WI38 (cell line): ENCODE measurements around the gene MACROD2.
"Not testable (repeated sequence)": the region's sequence is repeated elsewhere in the genome, so short reads cannot be mapped to it uniquely, and the experiment has no call there.

Experiments
- H3K4me3 ChIP-seq: 2 replicates; pipeline ENCODE4 v1.5.1; 2011; ENCODE audit warnings: low read depth, mild to moderate bottlenecking, control low read depth, low read length
- TF ChIP-seq, protein P1 (sequence below): IDR thresholded peaks from 2 replicates; pipeline ENCODE4 v1.5.1; 2012; ENCODE audit warnings: low read depth, mild to moderate bottlenecking, control low read depth, low read length

The MACROD2 gene

DNA sequence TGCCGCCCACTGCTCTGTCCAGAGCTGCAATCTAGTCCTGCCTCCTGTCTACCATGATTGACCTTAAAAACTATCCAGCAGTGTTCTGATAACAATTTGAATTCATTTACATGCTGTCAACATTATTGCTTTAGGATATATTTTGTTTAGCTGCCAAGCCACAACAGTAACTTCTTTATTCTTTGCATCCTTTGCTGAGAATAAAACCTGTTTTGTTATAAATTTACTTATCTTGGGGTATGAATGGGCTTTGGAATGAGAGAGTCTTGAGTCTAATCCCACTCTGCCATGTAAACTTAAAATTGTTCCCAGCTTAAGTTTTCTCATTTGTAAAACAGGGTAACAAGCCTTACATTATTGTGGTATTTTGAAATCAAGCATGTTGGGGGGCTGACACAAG is 225.7 kb downstream of the MACROD2 start:
- TF ChIP-seq, protein P1, sequence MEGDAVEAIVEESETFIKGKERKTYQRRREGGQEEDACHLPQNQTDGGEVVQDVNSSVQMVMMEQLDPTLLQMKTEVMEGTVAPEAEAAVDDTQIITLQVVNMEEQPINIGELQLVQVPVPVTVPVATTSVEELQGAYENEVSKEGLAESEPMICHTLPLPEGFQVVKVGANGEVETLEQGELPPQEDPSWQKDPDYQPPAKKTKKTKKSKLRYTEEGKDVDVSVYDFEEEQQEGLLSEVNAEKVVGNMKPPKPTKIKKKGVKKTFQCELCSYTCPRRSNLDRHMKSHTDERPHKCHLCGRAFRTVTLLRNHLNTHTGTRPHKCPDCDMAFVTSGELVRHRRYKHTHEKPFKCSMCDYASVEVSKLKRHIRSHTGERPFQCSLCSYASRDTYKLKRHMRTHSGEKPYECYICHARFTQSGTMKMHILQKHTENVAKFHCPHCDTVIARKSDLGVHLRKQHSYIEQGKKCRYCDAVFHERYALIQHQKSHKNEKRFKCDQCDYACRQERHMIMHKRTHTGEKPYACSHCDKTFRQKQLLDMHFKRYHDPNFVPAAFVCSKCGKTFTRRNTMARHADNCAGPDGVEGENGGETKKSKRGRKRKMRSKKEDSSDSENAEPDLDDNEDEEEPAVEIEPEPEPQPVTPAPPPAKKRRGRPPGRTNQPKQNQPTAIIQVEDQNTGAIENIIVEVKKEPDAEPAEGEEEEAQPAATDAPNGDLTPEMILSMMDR: no peak
- no peak overlapping the region for H3K4me3 ChIP-seq

DNA sequence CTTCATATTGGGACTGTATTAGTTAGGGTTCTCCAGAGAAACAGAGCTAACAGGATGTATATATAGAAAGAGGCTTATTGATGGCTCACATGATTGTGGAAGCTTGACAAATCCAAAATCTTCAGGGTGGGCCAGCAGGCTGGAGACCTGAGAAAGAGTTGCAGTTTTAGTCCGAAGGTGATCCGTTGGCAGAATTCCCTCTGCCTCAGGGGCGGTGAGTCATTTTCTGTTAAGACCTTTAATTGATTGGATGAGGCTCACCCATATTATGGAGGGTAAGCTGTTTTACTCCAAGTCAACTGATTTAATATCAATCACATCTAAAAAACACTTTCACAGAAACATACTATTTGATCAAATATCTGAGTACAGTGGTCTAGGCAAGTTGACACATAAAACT is 228.5 kb downstream of the MACROD2 start:
- TF ChIP-seq, protein P1: no peak
- H3K4me3 ChIP-seq: no peak overlapping the region

DNA sequence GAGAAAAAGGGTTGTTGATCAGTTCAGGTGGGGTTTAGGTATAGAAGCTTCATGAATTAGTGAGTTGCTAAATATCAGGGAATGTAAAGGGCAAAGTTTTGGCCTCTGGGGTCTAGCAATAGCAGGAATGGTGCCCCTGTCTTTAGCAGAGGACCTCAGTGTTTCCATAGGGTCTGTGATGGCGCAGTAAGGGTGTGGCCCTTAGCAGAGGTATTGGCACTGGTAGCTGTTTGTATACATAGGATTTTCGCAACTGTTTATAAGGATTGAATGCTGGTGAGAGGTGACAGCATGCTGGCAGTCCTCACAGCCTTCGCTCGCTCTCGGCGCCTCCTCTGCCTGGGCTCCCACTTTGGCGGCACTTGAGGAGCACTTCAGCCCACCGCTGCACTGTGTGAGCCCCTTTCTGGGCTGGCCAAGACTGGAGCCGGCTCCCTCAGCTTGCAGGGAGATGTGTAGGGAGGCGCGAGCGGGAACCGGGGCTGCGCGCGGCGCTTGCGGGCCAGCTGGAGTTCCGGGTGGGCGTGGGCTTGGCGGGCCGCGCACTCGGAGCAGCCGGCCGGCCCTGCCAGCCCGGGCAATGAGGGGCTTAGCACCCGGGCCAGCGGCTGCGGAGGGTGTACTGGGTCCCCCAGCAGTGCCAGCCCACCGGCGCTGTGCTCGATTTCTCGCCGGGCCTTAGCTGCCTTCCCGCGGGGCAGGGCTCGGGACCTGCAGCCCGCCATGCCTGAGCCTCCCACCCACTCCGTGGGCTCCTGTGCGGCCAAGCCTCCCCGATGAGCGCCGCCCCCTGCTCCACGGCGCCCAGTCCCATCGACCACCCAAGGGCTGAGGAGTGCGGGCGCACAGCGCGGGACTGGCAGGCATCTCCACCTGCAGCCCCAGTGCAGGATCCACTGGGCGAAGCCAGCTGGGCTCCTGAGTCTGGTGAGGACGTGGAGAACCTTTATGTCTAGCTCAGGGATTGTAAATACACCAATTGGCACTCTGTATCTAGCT is 231.0 kb downstream of the MACROD2 start:
- H3K4me3 ChIP-seq: not testable (repeated sequence)

DNA sequence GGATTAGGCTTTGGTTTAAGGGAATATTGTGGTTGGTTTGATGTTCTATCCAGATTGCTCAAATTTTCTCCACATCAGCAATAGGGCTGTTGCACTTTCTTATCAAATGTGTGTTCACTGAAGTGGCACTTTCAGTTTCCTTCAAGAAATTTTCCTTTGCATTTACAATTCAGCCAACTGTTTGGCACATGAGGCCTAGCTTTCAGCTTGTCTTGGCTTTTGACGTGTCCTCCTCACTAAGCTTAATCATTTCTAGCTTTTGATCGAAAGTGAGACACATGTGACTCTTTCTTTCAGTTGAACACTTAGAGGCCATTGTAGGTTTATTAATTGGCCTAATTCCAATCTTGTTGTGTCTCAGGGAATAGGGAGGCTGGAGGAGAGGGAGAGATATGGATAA is 237.3 kb downstream of the MACROD2 start:
- no peak overlapping the region for H3K4me3 ChIP-seq
- TF ChIP-seq, protein P1: no peak

DNA sequence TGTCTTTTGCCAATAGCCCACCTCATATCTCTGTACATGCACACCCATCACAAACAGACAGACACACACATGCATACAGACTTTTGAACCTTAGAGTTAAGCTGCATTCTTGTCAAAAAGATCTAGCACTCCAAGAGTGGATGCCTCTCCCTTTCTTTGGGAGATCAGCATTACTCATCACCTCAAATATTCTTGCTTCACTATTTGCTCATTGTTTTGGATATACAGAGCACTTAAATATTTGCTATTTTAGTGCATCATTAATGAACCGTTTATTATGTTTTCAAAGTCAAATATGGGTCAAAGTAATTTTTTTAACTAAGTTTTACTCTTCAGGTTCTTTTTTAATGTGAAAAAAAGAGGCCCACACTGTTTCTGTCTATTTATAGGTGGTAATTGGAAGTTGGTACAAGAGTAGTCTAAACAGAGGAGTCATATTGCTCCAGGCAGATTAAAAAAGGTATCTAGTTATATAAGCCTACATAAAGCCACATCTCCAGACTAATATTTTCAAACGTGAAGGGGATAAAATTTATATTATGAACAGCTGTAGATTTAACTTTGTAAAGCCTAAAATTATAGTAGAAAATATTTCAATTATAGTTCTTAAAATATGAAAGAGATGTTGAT is 239.5 kb downstream of the MACROD2 start:
- TF ChIP-seq, protein P1: no peak
- no peak overlapping the region for H3K4me3 ChIP-seq

DNA sequence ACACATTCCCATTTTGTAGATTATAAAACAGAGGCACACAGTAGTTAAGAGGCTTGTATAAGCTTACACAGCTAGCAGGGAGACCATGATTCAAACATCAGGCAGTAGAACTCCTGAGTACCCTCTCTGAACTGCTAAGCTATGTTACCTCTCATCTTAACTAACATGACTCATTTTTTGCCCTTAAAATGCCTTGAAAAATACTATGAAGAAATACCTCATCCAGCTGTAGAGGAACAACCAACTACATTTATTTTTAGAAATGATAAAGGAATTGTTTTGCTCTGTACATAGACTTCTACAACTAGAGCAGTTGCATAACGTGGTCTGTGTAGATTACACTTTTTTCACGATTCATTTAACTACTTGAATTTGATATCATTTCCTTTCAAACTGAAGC is 240.0 kb downstream of the MACROD2 start:
- TF ChIP-seq, protein P1: no peak
- H3K4me3 ChIP-seq: no peak overlapping the region

DNA sequence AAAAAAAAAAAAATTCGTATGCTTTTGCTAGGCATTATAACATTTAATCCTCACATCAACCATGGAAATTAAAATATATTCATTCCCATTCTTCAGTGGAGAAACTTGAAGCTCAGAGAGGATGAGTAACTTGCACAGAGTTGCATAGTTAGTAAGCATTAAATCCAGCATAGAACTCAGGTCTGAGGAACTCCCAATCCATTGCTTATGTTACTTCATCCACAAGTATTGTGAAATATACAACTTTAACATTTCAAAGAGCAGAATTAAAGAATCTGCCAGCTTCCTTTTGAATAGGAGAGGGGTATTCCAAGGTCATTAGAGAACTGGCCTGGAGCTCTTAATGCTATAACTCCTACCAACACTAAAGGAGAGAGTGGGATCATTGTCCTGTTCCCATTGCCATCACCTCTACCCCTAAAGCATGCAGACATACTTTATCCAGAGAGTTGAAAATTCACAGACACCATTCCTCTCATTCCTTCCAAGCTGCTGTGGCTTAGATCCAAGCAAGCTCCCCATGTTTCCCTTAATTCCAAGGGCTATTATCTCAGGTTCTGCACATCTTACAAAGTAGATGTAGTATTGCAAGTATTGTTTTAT is 250.2 kb downstream of the MACROD2 start:
- no peak overlapping the region for H3K4me3 ChIP-seq
- TF ChIP-seq, protein P1: no peak
